ENCODE data around the gene IGLON5. TPM values are rescaled to one million over a fixed set of nuclear protein-coding genes. Genes with fewer than 3 reads are reported as not detected.

The IGLON5 gene
- total RNA-seq, 1 experiment from 2014 or later: not detected

DNA sequence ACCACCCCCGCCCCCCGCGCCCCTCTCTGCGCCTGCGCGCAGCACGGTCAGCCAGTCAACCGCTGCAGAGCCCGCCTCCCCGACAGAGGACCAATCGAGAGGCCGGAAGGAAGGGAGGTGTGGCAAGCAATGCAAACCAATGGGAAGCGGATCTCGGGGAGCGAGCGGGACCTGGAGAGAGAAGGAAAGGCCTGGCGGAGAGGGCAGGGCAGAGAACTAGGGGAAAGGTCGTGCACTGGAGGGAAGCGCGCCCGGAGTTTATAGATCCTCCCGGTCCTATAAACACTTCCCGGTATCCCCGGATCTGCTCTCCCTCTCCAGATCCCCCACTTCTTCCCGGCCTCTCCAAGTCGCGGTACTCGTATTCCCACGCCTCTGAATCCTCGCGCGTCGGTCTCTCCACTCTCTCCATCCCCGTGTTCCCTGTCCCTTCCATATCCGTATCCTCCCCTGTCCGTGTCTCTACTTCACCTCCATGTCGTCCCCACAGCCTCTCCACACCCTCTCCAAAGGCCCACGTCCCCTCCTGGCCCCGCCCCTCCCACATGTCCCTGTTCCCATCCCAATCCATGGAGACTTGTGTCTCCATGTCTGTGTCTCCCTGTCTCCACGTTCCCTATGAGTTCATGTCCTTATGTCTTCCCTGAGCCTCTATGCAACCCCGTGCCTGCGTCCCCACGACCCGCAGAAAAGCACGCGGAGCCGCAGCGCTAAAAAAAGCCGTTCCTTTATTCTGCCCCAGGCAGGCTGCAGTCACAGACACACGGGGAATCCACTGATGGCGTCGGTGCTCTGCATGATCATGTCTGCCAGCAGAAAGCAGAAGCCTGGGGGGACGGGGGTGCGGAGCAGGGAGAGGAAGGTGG, 55.2 kb downstream of the IGLON5 start:
- intact Hi-C loops (cut with micrococcal nuclease; ENCODE audit: unreplicated experiment): loop anchor here (2.0 kb wide), 1 partner anchor 28 kb away; no protein-coding TSS in a partner anchor
- Mint-ChIP-seq H3K4me1 (ENCODE audit: low read depth, unreplicated experiment) (peaks cover 25% of the 10 kb centered on the region), H3K27me3 (ENCODE audit: unreplicated experiment) (peaks cover 20% of the 10 kb centered on the region), H3K9me3 (ENCODE audit: low read depth, unreplicated experiment) (no peaks in the 10 kb centered on the region), H3K4me3 (ENCODE audit: low read depth, unreplicated experiment) (peak overlapping the region; percentile 80), H3K36me3 (ENCODE audit: insufficient read depth, unreplicated experiment) (peaks cover 61% of the 10 kb centered on the region), H3K27ac (ENCODE audit: unreplicated experiment) (peak overlapping the region; percentile 93)
- no TSS peak for BruUV-seq (replicated peaks)
- CTCF ChIA-PET: interaction anchor here (1.0 to 1.7 kb wide), 4 partner anchors 7 to 322 kb away, joined by 3 to 17 read pairs (median 4); partner anchors contain the start of gene LIM2
- DNase-seq: peak; percentile 99
- TF ChIP-seq, protein P1, sequence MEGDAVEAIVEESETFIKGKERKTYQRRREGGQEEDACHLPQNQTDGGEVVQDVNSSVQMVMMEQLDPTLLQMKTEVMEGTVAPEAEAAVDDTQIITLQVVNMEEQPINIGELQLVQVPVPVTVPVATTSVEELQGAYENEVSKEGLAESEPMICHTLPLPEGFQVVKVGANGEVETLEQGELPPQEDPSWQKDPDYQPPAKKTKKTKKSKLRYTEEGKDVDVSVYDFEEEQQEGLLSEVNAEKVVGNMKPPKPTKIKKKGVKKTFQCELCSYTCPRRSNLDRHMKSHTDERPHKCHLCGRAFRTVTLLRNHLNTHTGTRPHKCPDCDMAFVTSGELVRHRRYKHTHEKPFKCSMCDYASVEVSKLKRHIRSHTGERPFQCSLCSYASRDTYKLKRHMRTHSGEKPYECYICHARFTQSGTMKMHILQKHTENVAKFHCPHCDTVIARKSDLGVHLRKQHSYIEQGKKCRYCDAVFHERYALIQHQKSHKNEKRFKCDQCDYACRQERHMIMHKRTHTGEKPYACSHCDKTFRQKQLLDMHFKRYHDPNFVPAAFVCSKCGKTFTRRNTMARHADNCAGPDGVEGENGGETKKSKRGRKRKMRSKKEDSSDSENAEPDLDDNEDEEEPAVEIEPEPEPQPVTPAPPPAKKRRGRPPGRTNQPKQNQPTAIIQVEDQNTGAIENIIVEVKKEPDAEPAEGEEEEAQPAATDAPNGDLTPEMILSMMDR (IDR thresholded peaks at IDR 0.05; ENCODE audit: unreplicated experiment): no peak

DNA sequence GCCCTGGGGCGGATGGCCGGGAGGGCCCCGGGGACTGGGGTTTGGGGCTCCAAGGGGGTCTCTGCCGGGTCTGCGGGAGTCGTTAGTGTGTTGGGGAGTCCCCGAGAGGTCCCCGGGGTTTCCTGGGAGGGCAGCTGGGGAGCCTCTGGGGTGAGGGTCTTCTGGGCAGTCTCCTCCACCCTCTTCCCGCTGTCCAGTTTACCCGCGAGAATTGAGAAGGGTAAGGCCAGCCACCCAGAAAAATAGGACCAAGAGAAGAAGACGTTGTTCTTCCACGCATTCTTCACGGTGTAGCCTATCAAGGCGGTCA, 55.8 kb downstream of the IGLON5 start:
- no peak for DNase-seq
- no TSS peak for BruUV-seq (replicated peaks)
- H3K27me3 Mint-ChIP-seq (ENCODE audit: unreplicated experiment): peaks cover 26% of the 10 kb centered on the region
- H3K9me3 Mint-ChIP-seq (ENCODE audit: low read depth, unreplicated experiment): no peaks in the 10 kb centered on the region
- H3K4me3 Mint-ChIP-seq (ENCODE audit: low read depth, unreplicated experiment): peak overlapping the region; percentile 80
- TF ChIP-seq, protein P1 (IDR thresholded peaks at IDR 0.05; ENCODE audit: unreplicated experiment): no peak
- peaks cover 61% of the 10 kb centered on the region for H3K36me3 Mint-ChIP-seq (ENCODE audit: insufficient read depth, unreplicated experiment)
- H3K4me1 Mint-ChIP-seq (ENCODE audit: low read depth, unreplicated experiment): peaks cover 25% of the 10 kb centered on the region
- intact Hi-C loops (cut with micrococcal nuclease; ENCODE audit: unreplicated experiment): loop anchor here (2.0 kb wide), 1 partner anchor 28 kb away; no protein-coding TSS in a partner anchor
- CTCF ChIA-PET: interaction anchor here (0.6 to 1.7 kb wide), 7 partner anchors 8 to 638 kb away, joined by 3 to 17 read pairs (median 3); partner anchors contain the start of gene LIM2
- H3K27ac Mint-ChIP-seq (ENCODE audit: unreplicated experiment): peak overlapping the region; percentile 93

DNA sequence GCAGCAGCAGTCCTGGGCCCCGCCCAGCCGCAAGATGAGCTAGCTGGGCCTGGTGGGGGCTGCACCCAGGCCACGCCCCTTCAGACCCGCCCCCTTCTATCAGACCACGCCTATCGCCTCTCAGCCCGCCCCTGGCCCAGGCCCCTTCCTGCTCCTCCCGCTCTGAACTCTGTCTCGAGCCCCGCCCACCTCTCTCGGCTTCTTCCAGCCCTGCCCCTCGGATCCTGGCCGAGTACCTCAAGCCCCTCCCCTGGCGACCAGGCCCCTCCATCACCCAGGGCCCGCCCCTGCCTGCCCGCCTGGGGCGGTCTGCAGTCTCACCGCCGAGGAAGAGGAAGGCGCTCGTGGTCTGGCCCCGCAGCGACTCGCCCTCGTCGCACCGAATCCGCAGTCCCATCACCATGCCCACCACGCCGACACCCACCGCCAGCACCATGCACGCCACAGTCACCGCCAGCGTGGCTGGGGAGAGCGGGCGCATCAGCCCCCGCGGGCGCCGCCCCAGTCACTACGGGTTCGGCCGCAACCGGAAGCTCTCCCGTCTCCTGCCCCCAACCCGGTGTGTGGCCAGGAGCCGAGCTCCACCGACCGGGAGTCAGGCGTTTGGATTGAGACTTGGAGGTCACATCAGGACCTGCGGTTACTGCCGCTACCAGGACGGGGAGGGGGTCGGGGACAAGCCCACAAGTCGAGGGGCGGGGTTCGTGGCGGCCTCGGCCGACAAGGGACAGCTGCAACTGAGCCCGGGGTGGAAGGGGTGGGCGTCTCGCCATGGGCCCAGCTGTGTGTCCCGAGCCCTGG, 56.3 kb downstream of the IGLON5 start:
- CTCF ChIA-PET: interaction anchor here (0.6 to 1.7 kb wide), 7 partner anchors 8 to 639 kb away, joined by 3 to 17 read pairs (median 3); partner anchors contain the start of gene LIM2
- intact Hi-C loops (cut with micrococcal nuclease; ENCODE audit: unreplicated experiment): loop anchor here (2.0 kb wide), 1 partner anchor 29 kb away; no protein-coding TSS in a partner anchor
- H3K36me3 Mint-ChIP-seq (ENCODE audit: insufficient read depth, unreplicated experiment): peaks cover 57% of the 10 kb centered on the region
- peak overlapping the region; percentile 93 for H3K27ac Mint-ChIP-seq (ENCODE audit: unreplicated experiment)
- H3K4me3 Mint-ChIP-seq (ENCODE audit: low read depth, unreplicated experiment): peak overlapping the region; percentile 80
- H3K9me3 Mint-ChIP-seq (ENCODE audit: low read depth, unreplicated experiment): no peaks in the 10 kb centered on the region
- H3K27me3 Mint-ChIP-seq (ENCODE audit: unreplicated experiment): peaks cover 32% of the 10 kb centered on the region
- peak; percentile 100 for DNase-seq
- BruUV-seq (replicated peaks): TSS peak; percentile 79
- H3K4me1 Mint-ChIP-seq (ENCODE audit: low read depth, unreplicated experiment): peaks cover 20% of the 10 kb centered on the region
- TF ChIP-seq, protein P1 (IDR thresholded peaks at IDR 0.05; ENCODE audit: unreplicated experiment): no peak

All from Calu3 (cell line).